MM.1S (cell line): Measurements from ENCODE around the gene NCKAP5.

Experiments
- EZH2 ChIP-seq: fragments of 300-600 bp; sonication (generic); optimal IDR thresholded peaks from 2 replicates; pipeline ENCODE3; 2017; ENCODE audit warnings: low read depth, mild to moderate bottlenecking, antibody characterized with exemption, low read length, mixed read lengths
- EZH2phosphoT487 ChIP-seq: fragments of 300-600 bp; sonication (generic); IDR thresholded peaks from 2 replicates; pipeline ENCODE4 v1.6.1; 2018; ENCODE audit warnings: antibody characterized with exemption, low read length
- TF ChIP-seq, protein P1 (sequence below): fragments of 300-600 bp; sonication (generic); IDR thresholded peaks from 2 replicates; pipeline ENCODE4 v1.5.1; 2016; ENCODE audit warnings: antibody characterized with exemption, low read length, mixed read lengths

DNA sequence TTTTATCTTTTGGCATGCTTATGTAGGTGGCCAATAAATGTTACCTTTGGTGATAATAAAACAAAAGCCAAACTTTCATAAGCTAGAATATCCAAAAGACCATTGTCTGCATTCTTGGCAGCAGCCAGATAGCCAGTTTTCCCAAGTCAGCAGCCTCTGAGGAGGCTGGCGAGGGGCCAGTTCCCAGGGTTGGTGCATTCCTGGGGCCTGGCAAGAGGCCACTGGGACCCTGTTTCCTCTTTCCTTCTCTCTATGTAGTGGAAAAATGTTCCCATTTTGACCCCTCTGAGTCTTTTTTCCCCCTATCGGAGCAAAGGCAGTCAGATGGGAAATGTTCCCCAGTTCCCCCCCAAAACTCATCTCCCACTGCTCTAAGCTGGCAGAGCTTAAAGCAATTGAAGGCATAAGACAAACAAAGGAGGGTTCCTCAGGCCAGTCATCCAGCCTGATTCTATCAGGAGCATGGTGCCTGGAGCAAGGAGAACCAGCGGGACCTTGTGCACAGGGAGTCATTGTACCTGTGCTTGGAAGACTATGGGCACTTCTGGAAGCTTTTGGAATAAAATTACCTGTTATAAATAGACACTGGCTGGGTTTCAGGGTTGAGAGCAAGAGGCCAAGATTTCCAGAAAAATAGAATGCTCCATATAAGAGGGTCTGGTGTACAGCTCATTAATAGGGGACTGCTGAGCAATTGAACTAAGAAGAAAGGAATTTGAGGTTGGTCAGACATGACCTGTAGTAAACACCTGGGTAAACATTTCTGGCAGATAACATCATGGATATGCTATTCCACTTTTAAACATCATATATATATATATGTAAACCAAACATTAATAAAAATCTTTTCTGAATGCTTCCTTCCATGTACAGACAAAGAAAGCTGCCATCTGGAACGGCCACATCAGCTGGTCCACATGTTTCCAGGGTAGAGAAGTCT is 63.4 kb downstream of the NCKAP5 start:
- TF ChIP-seq, protein P1, sequence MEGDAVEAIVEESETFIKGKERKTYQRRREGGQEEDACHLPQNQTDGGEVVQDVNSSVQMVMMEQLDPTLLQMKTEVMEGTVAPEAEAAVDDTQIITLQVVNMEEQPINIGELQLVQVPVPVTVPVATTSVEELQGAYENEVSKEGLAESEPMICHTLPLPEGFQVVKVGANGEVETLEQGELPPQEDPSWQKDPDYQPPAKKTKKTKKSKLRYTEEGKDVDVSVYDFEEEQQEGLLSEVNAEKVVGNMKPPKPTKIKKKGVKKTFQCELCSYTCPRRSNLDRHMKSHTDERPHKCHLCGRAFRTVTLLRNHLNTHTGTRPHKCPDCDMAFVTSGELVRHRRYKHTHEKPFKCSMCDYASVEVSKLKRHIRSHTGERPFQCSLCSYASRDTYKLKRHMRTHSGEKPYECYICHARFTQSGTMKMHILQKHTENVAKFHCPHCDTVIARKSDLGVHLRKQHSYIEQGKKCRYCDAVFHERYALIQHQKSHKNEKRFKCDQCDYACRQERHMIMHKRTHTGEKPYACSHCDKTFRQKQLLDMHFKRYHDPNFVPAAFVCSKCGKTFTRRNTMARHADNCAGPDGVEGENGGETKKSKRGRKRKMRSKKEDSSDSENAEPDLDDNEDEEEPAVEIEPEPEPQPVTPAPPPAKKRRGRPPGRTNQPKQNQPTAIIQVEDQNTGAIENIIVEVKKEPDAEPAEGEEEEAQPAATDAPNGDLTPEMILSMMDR: no peak
- TF ChIP-seq EZH2phosphoT487: no peak
- TF ChIP-seq EZH2: no peak
